NCI-H345 treated with DMSO at 0.1 percent for 48 hours (cell line): ENCODE results near the gene SLC16A13.

ENCODE experiments used
- DNase-seq: peaks from one replicate; lab custom pipeline; 2025; ENCODE audit not compliant: unreplicated experiment; lab: John Stamatoyannopoulos, UW

The SLC16A13 gene

DNA sequence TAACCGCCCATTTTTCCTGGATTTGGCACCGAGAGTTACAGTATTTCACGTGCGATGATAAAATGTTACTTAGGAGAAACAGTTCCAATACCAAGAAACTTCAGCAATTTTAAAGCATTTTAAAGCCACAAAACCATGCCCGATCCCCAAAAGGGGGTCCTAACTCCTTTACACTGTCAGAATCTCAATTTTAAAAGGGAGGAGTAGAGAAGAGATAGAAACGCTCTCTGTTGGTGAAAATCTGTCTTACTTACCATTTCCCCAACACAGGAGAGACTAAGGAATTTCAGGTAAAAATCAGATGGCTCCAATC lies 23.9 kb upstream of the SLC16A13 start:
- DNase-seq: no peak

- peak; percentile 63 for DNase-seq
These were observed 21.4 kb upstream of the SLC16A13 start for GRCh38 chr17:7014261-7014994.

DNA sequence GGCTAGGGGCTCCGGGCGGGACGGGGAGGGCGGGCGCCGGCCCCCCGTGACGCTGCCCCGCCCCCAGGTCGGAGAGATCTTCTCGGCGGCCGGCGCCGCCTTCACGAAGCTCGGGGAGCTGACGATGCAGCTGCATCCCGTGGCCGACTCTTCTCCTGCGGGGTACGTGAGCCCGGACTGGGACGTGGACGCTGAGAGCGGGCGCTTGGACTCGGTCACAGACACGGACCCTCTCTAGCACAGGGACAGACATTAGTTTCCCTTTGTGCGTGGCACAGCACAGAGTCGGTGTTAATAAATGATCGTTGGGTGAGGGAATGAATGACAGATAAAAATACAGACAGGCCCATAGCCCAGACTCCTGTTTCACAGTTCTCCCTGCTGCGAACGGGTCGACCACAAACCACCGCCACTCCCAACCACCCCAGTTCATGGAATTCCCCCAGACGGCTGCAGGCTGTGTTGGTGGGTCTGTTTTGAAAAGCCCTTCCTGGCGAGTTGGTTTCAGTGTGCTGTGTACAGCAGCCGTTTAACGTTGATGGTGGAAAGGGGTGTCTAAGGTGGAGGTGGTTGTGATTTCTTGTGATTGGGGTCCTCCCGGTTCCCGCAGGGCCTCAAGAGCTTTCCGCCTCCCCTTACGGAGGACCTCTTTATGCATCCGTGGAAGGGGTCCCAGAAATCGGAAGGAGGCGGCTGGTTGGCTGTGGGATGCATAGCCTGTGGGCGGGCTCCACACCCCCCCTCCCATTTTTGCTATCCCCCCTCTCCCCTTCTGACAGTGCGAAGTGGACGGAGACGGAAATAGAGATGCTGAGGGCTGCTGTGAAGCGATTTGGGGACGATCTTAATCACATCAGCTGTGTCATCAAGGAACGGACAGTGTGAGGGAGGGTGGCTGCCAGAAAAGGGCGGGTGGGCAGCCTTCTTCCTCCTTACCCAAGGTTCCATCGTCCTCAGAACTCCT lies 20.5 kb upstream of the SLC16A13 start:
- DNase-seq: no peak

GRCh38 chr17:7016418-7016817 lies 19.4 kb upstream of the SLC16A13 start:
- DNase-seq: no peak

GRCh38 chr17:7016886-7017826 lies 18.7 kb upstream of the SLC16A13 start:
- DNase-seq: no peak

GRCh38 chr17:7017827-7018200 lies 18.0 kb upstream of the SLC16A13 start:
- DNase-seq: no peak

GRCh38 chr17:7018331-7018964 lies 17.4 kb upstream of the SLC16A13 start:
- DNase-seq: no peak

GRCh38 chr17:7019367-7019766 lies 16.4 kb upstream of the SLC16A13 start:
- DNase-seq: no peak

DNA sequence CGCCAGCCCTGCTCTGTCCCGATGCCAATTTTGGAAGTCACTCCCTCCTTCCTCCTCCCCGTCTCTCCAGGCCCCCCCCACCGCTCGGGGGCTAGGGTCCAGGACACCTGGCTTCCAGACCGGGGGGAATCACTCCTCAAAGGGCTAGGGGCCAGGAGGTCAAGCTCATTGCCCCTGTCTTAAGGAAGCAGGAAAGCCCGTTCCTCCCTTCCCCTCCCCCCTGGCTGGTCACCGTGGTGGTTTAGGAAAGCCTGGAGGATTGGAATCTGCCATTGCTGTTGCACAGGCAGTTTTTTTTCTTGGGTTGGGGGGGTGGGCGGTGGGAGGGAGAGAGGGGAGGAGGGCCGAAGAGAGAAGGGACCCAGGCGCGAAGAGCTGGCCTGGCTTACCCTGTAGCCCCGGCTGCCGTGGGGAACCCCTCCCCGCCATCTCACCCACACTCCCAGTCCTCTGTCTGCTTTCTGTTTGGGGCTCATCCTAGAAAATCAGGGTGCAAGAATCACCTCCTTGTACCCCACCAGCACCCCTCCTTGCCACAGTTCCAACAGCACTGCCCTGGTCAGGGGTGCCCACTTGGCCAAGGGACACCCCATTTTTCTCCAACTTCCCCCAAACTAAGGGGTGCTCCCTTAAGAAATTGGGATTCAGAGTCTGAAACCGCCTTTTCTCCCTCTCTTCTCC lies 15.8 kb upstream of the SLC16A13 start:
- peak; percentile 8 for DNase-seq

GRCh38 chr17:7020894-7021664 lies 14.7 kb upstream of the SLC16A13 start:
- DNase-seq: no peak

DNA sequence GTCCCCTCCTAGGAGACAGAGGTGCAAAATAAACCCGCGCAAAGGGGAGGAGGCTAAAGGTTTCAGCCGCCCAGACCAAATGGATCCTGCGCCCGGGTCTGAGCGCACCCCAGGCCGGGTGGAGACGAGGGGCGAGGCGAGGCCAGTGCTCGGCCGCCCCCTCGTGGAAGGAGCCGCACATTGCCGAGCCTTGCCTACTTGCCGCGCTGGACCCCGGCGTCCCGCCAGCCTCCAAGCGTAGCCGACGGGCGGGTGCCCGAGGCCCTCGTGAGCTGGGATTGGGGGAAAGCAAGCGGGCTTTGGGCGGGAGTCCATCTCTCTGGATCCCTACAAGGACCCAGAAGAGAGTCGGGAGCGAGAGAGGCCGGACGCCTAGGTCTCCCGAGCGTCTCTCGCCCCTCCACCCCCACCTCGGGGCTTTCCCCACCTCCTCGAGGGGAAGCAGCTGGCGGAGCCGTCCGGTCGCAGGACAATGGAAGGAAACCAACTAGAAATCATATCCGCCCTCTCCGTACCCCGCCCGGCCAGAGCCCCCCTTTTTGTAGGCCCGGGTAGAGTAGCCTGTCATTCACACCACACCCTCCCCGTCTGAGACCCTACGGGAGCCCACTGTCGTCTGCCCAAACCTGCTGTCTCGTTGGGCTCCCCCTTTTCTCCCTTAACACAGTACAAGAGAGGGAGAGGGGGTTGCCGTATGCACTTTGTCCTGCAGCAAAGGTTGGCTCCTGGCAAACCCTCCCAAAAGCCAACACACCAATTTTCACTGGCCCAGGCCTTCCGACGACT lies 13.6 kb upstream of the SLC16A13 start:
- DNase-seq: peak; percentile 51

DNA sequence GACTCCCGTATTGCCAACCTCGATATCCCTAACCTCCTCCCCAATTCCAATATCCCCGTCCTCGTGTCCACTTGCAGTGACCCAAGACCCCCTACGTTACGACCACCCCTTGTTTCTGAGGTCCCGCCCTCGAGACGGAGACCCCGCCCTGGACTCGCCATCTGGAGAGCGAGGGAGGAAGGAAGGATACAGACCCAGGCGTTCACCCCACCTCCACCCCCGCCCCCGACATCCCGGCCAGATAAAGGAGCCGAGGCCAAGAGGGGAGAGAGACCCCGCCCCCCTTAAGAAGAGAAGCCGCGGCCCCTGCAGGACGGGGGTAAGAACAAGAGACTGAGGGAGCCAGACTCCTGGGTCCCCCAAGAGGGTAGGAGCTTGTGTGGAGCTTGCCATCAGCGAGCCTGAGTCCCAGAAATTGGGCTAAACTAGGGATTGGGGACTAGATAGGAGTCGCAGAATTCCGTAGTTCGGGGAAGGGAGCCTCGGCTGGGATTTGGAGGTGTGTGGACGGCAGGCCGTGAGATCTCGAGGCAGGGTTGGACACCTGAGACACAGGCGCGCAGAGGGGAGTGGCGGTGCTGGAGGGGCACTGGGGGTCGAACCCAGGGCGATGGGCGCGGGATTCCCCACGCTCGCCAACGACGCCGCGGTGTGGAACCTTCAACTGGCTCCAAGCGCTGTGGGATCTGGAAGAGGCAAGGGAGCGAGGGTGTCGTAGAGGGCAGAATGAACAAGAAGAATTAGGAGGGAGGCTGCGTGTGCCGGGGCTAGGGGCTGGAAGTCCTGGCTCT lies 12.8 kb upstream of the SLC16A13 start, which contains the start of gene BCL6B:
Gene BCL6B (plus strand): TSS at position 270 of the 791 bp plus-strand sequence. CDS start 622 bp downstream, outside the sequence.
- peak; percentile 15 for DNase-seq

DNA sequence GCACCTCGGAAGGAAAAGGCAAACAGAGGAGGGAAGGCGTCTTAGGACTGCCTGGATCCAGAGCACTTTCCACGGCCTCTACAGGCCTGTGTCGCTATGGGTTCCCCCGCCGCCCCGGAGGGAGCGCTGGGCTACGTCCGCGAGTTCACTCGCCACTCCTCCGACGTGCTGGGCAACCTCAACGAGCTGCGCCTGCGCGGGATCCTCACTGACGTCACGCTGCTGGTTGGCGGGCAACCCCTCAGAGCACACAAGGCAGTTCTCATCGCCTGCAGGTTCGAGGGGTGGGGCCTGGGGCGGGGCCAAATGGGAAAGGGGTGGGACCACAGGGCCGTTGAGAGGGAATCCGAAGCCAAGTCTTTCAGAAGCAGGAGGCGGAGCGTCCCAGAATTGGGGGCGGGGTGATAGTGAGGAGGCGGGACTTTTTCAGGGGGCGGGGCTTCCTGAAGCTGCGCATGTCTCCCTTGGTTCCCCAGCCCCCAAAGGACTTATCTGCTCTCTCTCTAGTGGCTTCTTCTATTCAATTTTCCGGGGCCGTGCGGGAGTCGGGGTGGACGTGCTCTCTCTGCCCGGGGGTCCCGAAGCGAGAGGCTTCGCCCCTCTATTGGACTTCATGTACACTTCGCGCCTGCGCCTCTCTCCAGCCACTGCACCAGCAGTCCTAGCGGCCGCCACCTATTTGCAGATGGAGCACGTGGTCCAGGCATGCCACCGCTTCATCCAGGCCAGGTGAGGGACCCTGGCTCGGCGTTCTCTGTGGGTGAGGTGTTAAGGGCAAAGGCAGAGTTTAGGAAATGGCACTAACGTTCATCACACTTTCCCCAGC lies 12.0 kb upstream of the SLC16A13 start:
- peak; percentile 60 for DNase-seq

DNA sequence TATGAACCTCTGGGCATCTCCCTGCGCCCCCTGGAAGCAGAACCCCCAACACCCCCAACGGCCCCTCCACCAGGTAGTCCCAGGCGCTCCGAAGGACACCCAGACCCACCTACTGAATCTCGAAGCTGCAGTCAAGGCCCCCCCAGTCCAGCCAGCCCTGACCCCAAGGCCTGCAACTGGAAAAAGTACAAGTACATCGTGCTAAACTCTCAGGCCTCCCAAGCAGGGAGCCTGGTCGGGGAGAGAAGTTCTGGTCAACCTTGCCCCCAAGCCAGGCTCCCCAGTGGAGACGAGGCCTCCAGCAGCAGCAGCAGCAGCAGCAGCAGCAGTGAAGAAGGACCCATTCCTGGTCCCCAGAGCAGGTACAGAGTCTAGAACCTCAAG lies 11.4 kb upstream of the SLC16A13 start:
- DNase-seq: no peak

GRCh38 chr17:7025245-7025644 lies 10.6 kb upstream of the SLC16A13 start:
- no peak for DNase-seq

- no peak for DNase-seq
These were observed 9.2 kb upstream of the SLC16A13 start for GRCh38 chr17:7026471-7027115.
